HG03060 (cell line): ENCODE measurements around the gene C2orf78.
"Not testable (repeated sequence)": the region's sequence is repeated elsewhere in the genome, so short reads cannot be mapped to it uniquely, and the experiment has no call there.

Experiments
- ATAC-seq: cut with Tn5 transposase; IDR thresholded peaks from one replicate; pipeline ENCODE4 v1.9.1; 2021; ENCODE audit warnings: low read depth, moderate number of reproducible peaks; ENCODE audit not compliant: unreplicated experiment

C2orf78 gene

GRCh38 chr2:73779467-73780236 is 4.3 kb upstream of the C2orf78 start, which contains the start of gene DUSP11:
Gene DUSP11 (minus strand): TSS chr2:73780103. CDS start chr2:73779974, 129 bp downstream.
- ATAC-seq: peak; percentile 92

DNA sequence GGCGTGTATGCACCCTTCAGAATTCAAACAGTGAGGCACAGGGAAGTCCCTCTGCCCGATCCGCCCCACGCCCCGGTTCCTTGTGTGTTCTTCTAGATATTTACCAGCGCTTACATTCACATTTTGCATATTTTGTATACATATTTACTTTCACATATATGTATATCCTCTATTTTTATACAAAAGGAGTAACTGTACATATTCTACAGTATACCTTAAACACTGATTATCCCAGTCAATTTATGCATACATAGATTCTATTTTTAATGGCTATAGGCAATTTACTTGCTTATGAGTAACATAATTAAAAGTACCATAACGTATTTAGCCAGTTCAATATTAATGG is 3.8 kb upstream of the C2orf78 start:
- no peak for ATAC-seq

DNA sequence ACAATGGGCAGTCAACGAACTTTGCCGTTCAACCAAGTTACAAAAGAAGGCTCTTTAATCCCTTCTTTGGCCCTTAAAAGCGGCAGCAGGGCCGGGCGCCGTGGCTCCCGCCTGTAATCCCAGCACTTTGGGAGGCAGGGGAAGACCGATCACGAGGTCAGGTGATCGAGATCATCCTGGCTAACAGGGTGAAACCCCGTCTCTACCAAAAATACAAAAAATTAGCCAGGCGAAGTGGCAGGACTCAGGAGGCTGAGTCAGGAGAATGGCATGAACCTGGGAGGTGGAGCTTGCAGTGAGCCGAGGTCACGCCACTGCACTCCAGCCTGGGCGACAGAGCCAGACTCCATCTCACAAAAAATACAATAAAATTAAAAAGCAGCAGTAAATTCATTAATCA is 581 bp upstream of the C2orf78 start:
- ATAC-seq: not testable (repeated sequence)

DNA sequence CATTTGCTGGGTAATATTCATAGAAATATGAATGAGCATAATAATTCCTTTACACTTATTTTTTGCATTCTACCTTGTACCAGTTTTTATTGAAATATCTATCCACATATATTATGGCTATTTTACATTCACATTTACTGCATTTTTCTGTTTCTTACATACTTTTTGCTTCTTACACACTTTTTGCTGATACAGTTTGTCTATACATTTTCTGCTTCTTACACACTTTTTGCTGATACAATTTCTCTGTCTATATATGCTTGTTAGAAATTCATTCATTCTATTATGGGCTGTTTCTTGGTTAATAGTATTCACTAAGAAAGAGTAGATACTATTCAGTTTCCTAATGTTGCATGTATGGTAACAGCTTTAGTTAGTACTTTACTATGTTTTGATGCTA is 27.9 kb downstream of the C2orf78 start:
- ATAC-seq: no peak

- no peak for ATAC-seq
Observed at GRCh38 chr2:73812635-73813034, 28.7 kb downstream of the C2orf78 start.

- ATAC-seq: no peak
Observed at GRCh38 chr2:73818296-73818695, 34.3 kb downstream of the C2orf78 start.

DNA sequence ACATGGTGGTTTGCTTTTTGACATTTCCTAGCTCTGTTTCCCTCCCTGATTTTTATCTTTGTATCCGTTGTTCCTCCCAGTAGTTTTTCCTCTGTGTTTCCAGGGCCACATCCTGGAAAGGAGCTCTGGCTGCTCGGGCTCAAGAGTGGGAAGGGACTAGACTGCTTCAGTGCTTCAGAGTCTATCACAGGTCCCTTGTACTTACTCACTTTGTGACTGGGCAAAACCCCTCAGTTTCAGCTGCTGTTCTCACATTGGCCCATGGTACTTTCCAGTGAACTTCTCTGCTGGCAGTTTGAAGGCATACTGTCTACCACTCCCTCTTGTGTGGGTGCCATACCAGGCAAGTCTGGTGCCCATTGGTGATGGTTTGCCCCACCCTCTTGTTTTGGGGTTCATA is 37.2 kb downstream of the C2orf78 start:
- no peak for ATAC-seq

GRCh38 chr2:73821669-73822068 is 37.7 kb downstream of the C2orf78 start:
- ATAC-seq: no peak

DNA sequence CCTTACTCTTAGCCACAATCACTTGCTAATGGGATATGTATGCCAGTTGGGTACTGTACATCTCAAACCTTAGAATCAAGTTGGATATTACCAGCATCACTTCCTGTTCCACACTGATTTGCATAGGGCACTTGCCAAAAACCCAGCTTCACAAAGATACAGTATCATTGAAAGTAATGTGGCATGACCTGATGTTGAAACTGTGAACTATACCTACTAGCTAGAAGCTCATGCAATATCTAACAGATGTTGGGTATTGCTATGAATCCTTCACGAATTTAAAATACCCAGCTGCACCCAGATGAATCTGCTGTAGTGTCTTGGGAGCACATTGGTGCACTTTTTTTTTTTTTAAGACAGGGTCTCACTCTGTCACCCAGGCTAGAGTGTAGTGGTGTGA is 38.3 kb downstream of the C2orf78 start:
- peak; percentile 70 for ATAC-seq

- no peak for ATAC-seq
Observed at GRCh38 chr2:73822991-73823390, 39.0 kb downstream of the C2orf78 start.

GRCh38 chr2:73823416-73823815 is 39.4 kb downstream of the C2orf78 start:
- ATAC-seq: no peak

GRCh38 chr2:73823916-73824523 is 40.0 kb downstream of the C2orf78 start:
- ATAC-seq: no peak

GRCh38 chr2:73825408-73825807 is 41.4 kb downstream of the C2orf78 start:
- no peak for ATAC-seq

GRCh38 chr2:73827018-73827417 is 43.0 kb downstream of the C2orf78 start:
- ATAC-seq: no peak

DNA sequence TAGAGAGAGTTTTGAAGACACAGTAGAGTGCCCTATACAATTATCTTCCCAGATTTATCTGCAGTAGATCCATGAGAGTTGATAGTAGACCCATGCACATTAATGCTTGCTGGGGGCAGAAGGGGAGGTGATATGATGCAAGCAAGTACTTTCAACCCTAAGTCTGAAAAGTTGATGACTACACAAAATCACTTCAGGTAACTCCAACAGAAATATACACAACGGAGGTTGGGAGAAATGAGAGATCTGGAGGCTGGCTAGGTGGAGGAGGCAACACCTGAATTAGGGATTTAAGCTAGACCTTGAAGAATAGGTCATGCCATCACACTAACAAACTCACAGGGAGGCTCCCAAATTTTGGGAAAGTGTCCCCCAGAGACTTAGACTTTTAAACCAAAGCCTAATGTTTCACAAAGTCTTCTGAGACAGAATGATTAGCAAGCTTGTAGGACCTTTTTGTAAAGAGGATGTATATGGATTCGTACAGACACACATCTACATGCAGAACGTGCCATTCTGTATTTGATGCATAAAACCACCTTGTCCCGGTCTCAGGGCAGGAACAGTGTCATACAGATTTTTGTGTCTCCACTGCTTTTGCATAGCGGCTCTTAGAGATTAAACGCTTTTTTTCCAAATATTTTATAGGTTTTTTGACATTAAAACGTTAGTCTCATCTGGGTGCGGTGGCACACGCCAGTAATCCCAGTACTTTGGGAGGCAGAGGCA is 43.8 kb downstream of the C2orf78 start:
- no peak for ATAC-seq

- no peak for ATAC-seq
Observed at GRCh38 chr2:73828389-73828817, 44.4 kb downstream of the C2orf78 start.

- ATAC-seq: peak; percentile 76
Observed at GRCh38 chr2:73828818-73829570, 45.0 kb downstream of the C2orf78 start, which contains the start of gene STAMBP. Gene STAMBP (plus strand): TSS chr2:73828961. CDS start chr2:73830857, 1,896 bp downstream.

- ATAC-seq: no peak
Observed at GRCh38 chr2:73830871-73831401, 47.0 kb downstream of the C2orf78 start.

GRCh38 chr2:73832930-73833329 is 48.9 kb downstream of the C2orf78 start:
- ATAC-seq: no peak

DNA sequence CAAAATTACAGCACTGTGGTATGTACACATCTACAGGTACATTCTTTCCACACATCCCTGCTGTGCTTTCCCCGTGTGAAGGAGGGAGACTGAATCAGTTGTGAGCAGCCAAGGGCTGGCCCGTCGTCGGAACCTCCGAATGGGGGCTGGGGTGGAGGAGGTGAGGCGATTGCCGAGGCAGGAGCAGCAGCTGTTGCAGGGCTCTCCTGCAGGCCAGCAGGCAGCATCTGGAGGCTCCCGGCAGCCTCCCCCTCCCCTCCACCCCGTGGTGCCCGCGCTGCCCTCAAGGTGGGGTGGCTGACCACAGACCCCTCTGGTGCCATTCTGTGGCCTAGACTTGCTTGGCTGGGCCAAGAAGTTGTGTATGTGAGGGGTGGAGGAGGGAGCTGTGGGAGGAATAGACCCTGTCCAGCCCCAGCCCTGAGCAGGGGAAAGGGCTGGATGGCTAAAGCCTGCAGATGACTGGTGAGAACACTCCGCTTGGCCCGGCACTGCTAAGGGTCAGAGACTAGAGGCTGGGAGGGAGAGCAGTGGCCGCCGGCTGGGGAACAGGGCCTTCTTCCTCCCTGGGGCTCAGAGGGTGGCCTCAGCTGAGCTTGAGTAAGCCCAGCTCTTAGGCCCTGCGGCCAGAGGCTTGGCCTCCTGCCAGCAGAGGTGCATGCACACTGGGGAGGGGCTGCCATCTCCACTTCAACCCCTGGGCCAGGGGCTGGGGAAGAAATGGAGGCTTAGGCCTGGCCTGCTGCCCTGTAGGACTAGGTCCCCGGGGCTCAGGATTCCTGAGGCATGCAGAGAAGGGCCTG is 52.4 kb downstream of the C2orf78 start:
- no peak for ATAC-seq
